H1 (cell line): ENCODE results near the gene STX7. TPM values are rescaled to one million over a fixed set of nuclear protein-coding genes. Genes with fewer than 3 reads are reported as not detected.

ENCODE experiments used
- CTCF ChIA-PET: fragments of 300-600 bp; sonication (Branson Sonifier 250); formaldehyde crosslinking; loops from one replicate; lab custom pipeline; 2021; ENCODE audit not compliant: partially characterized antibody; lab: Charles Lee
- POLR2A ChIA-PET: fragments of 300-600 bp; sonication (Branson Sonifier 250); formaldehyde crosslinking; loops from one replicate; lab custom pipeline; 2021; ENCODE audit warnings: inconsistent platforms; ENCODE audit not compliant: partially characterized antibody; lab: Charles Lee
- DNase-seq, 2 experiments: peaks; one replicate each; pipeline versions ENCODE4 v3.0.0 to v3.0.0-alpha.2; 2010 to 2022; ENCODE audit warnings: low spot score in 2 of 2, low read depth in 1 of 2, mixed read lengths in 1 of 2
- FAIRE-seq: peaks from 2 replicates; lab custom pipeline; 2011; peaks lifted over from hg19 to GRCh38; lab: Jason Lieb, UNC
- H2AFZ ChIP-seq: 2 replicates; pipeline ENCODE4 v1.8.1; 2012; ENCODE audit warnings: low read length, inconsistent platforms
- H2AK5ac ChIP-seq: 2 replicates; pipeline ENCODE4 v1.6.1; 2013; ENCODE audit warnings: low read depth, low read length
- H2BK120ac ChIP-seq: replicated peaks from 2 replicates; pipeline ENCODE3; 2013; ENCODE audit warnings: low read depth, low read length, inconsistent platforms
- H2BK12ac ChIP-seq: 2 replicates; pipeline ENCODE4 v1.6.1; 2013; ENCODE audit warnings: low read depth, low read length
- H2BK15ac ChIP-seq: 2 replicates; pipeline ENCODE4 v1.6.1; 2013; ENCODE audit warnings: low read length
- H2BK20ac ChIP-seq: 2 replicates; pipeline ENCODE4 v1.6.1; 2013; ENCODE audit warnings: low read length
- H2BK5ac ChIP-seq: 2 replicates; pipeline ENCODE4 v1.6.1; 2013; ENCODE audit warnings: low read depth, low read length
- H3K14ac ChIP-seq: 2 replicates; pipeline ENCODE4 v1.6.1; 2013; ENCODE audit warnings: inconsistent platforms; ENCODE audit not compliant: insufficient read length
- H3K18ac ChIP-seq: 2 replicates; pipeline ENCODE4 v1.6.1; 2013; ENCODE audit warnings: low read length; ENCODE audit errors: extremely low read depth
- H3K23ac ChIP-seq: 2 replicates; pipeline ENCODE4 v1.6.1; 2013; ENCODE audit warnings: inconsistent platforms; ENCODE audit not compliant: insufficient read length
- H3K23me2 ChIP-seq: 2 replicates; pipeline ENCODE4 v1.6.1; 2013; ENCODE audit warnings: low read depth, low read length
- H3K27ac ChIP-seq: 2 replicates; pipeline ENCODE4 v1.6.1; 2011; ENCODE audit warnings: low read depth, low read length, inconsistent platforms
- H3K27me3 ChIP-seq, 4 experiments: replicated peaks in 1 of 4; 1 replicate in 1 of 4; 2 replicates in 3 of 4; pipeline versions ENCODE4 v1.6.1 to v1.8.1; 2011 to 2013; ENCODE audit warnings: low read length in 3 of 4, mild to moderate bottlenecking in 3 of 4, inconsistent platforms in 2 of 4, mixed read lengths in 2 of 4, moderate library complexity in 1 of 4; ENCODE audit not compliant: control insufficient read depth in 3 of 4, insufficient read depth in 3 of 4; ENCODE audit errors: extremely low read depth in 1 of 4
- H3K36me3 ChIP-seq, 4 experiments: 2 replicates each; pipeline versions ENCODE4 v1.6.1 to v1.8.1; 2011 to 2013; ENCODE audit warnings: mild to moderate bottlenecking in 4 of 4, low read length in 3 of 4, moderate library complexity in 2 of 4, control low read depth in 1 of 4, inconsistent platforms in 1 of 4; ENCODE audit not compliant: insufficient read depth in 4 of 4, control insufficient read depth in 2 of 4
- H3K4ac ChIP-seq: replicated peaks from 2 replicates; pipeline ENCODE3; 2013; ENCODE audit warnings: low read length, low read depth, mixed read lengths, inconsistent platforms; ENCODE audit not compliant: insufficient read length
- H3K4me1 ChIP-seq, 4 experiments: replicated peaks in 1 of 4; 1 replicate in 1 of 4; 2 replicates in 3 of 4; pipeline versions ENCODE4 v1.6.1 to v1.8.1; 2011 to 2013; ENCODE audit warnings: low read length in 3 of 4, inconsistent platforms in 2 of 4, mixed read lengths in 1 of 4; ENCODE audit not compliant: insufficient read depth in 4 of 4, control insufficient read depth in 3 of 4
- H3K4me2 ChIP-seq, 2 experiments: 2 replicates each; pipeline versions ENCODE4 v1.6.1 to v1.8.1; 2011 to 2013; ENCODE audit warnings: low read depth in 2 of 2, low read length in 2 of 2, control low read depth in 1 of 2, inconsistent platforms in 1 of 2, mild to moderate bottlenecking in 1 of 2; ENCODE audit not compliant: insufficient read depth in 1 of 2
- H3K4me3 ChIP-seq, 4 experiments: fragments of 200-600, 300-600 bp in 1 of 4; sonication (generic), shearing (Covaris generic), sonication (Bioruptor Twin) in 1 of 4; 2 replicates each; pipeline versions ENCODE4 v1.5.1 to v1.8.1; 2011 to 2016; ENCODE audit warnings: low read length in 4 of 4, low read depth in 3 of 4, control low read depth in 2 of 4, inconsistent platforms in 2 of 4, mild to moderate bottlenecking in 2 of 4, mixed read lengths in 1 of 4, moderate library complexity in 1 of 4; ENCODE audit not compliant: insufficient read depth in 2 of 4; ENCODE audit errors: extremely low read depth in 1 of 4
- H3K56ac ChIP-seq: replicated peaks from 2 replicates; pipeline ENCODE3; 2013; ENCODE audit warnings: low read depth, mild to moderate bottlenecking, mixed read lengths, low read length, inconsistent platforms; ENCODE audit not compliant: insufficient read length
- H3K79me1 ChIP-seq: 2 replicates; pipeline ENCODE4 v1.6.1; 2013; ENCODE audit warnings: low read depth, low read length, control low read depth
- H3K79me2 ChIP-seq, 2 experiments: 2 replicates each; pipeline versions ENCODE4 v1.6.1 to v1.8.1; 2012 to 2013; ENCODE audit warnings: low read length in 2 of 2, mild to moderate bottlenecking in 2 of 2, inconsistent platforms in 1 of 2; ENCODE audit not compliant: insufficient read depth in 2 of 2, control insufficient read depth in 1 of 2
- H3K9ac ChIP-seq, 4 experiments: replicated peaks in 1 of 4; 1 replicate in 1 of 4; 2 replicates in 3 of 4; pipeline versions ENCODE4 v1.6.1 to v1.8.1; 2011 to 2013; ENCODE audit warnings: low read depth in 3 of 4, low read length in 3 of 4, control low read depth in 2 of 4, mild to moderate bottlenecking in 2 of 4, moderate library complexity in 2 of 4, inconsistent platforms in 1 of 4; ENCODE audit errors: extremely low read depth in 1 of 4
- H3K9me3 ChIP-seq, 2 experiments: 2 replicates each; pipeline versions ENCODE4 v1.6.1 to v1.8.1; 2012 to 2013; ENCODE audit warnings: mild to moderate bottlenecking in 2 of 2, moderate library complexity in 2 of 2, control low read depth in 1 of 2, inconsistent platforms in 1 of 2, low read depth in 1 of 2, low read length in 1 of 2, mixed read lengths in 1 of 2; ENCODE audit not compliant: insufficient read depth in 2 of 2
- H4K20me1 ChIP-seq, 2 experiments: replicated peaks in 1 of 2; 2 replicates each; pipeline versions ENCODE3 to v1.8.1; 2011 to 2013; ENCODE audit warnings: inconsistent platforms in 2 of 2, low read length in 2 of 2, mild to moderate bottlenecking in 1 of 2; ENCODE audit not compliant: insufficient read depth in 2 of 2, control insufficient read depth in 1 of 2
- H4K5ac ChIP-seq: 2 replicates; pipeline ENCODE4 v1.6.1; 2013; ENCODE audit warnings: low read length, low read depth, mixed read lengths, inconsistent platforms; ENCODE audit not compliant: insufficient read length
- H4K8ac ChIP-seq: 2 replicates; pipeline ENCODE4 v1.8.0; 2013; ENCODE audit warnings: mild to moderate bottlenecking, moderate library complexity, low read length, inconsistent platforms; ENCODE audit not compliant: insufficient read depth; ENCODE audit errors: extremely low read depth
- H4K91ac ChIP-seq: replicated peaks from 2 replicates; pipeline ENCODE3; 2013; ENCODE audit warnings: low read length, mixed read lengths, inconsistent platforms; ENCODE audit not compliant: insufficient read length
- CEBPB ChIP-seq: IDR thresholded peaks from 2 replicates; pipeline ENCODE4 v1.6.1; 2012; ENCODE audit warnings: low read depth, low read length
- WGBS, 2 experiments: shearing (Covaris generic) in 1 of 2; methylation state at CpG; one replicate each; pipeline versions ENCODE4 v1.1.6 to v1.1.7; 2013 to 2015; ENCODE audit warnings: low lambda C conversion rate in 2 of 2, mixed read lengths in 2 of 2, inconsistent platforms in 1 of 2, low coverage in 1 of 2, missing lambda C conversion rate in 1 of 2; ENCODE audit not compliant: insufficient replicate concordance in 2 of 2, insufficient coverage in 1 of 2, insufficient read length in 1 of 2; ENCODE audit errors: extremely low coverage in 1 of 2, missing lambda C conversion rate in 1 of 2; 5-methylcytosine and 5-hydroxymethylcytosine counted together
- polyA plus RNA-seq, 7 experiments: library from polyadenylated mRNA; depleted of rRNA in 3 of 7; stranded (reverse) in 5 of 7; unstranded in 2 of 7; fragments of >200 nt in 5 of 7; fragments of 200-250 nt in 2 of 7; gene quantifications; 1 replicate in 5 of 7; 2 replicates in 1 of 7; 4 replicates in 1 of 7; pipeline versions ENCODE4 v1.2.1 to v1.2.3, GENCODE V29; 2011 to 2013; ENCODE audit warnings: missing spikeins in 2 of 7, mixed read lengths in 2 of 7
- total RNA-seq: library from RNA; stranded (reverse); fragmentation: NEBNext Ultra II Directional; extraction: Animal tissue kit (Norgen Biotek cat#: 25700); gene quantifications from 2 replicates; pipeline ENCODE4 v1.2.1, GENCODE V29; 2021

The STX7 gene
- total and polyA plus RNA-seq, 2 of the 8 experiments (the other 6 are each of a cell fraction or from before 2014, with no cell fraction given): 5.7 to 27.9 TPM

- Histone ChIP-seq H3K4ac (no peak overlapping the region), H2AFZ (no peak overlapping the region), H2BK15ac (no peak overlapping the region), H3K79me2 (peaks cover 0 to 5% of the 10 kb centered on the region in 2 experiments; a peak in 1 of 4 replicates), H3K36me3 (peaks cover 0 to 11% (median 2%) of the 10 kb centered on the region in 4 experiments; a peak in 2 of 8 replicates), H4K8ac (no peak overlapping the region), H3K56ac (no peak overlapping the region), H3K4me1 (no peaks in the 10 kb centered on the region), H3K27ac (no peak overlapping the region), H4K5ac (no peak overlapping the region), H3K9ac (no peak overlapping the region), H2AK5ac (no peak overlapping the region), H3K14ac (no peak overlapping the region), H3K4me3 (no peak overlapping the region), H2BK5ac (no peak overlapping the region), H4K20me1 (peaks cover 0 to 3% of the 10 kb centered on the region in 2 experiments), H3K23me2 (peaks cover 1% of the 10 kb centered on the region; the same call in 1 of the 2 replicates), H2BK12ac (no peak overlapping the region), H2BK20ac (no peak overlapping the region), H4K91ac (no peak overlapping the region), H3K4me2 (no peak overlapping the region), H3K9me3 (0 out of 4 replicates have a peak, but pooled peaks cover 0 to 3% of the 10 kb centered on the region in 2 experiments), H2BK120ac (no peak overlapping the region), H3K27me3 (no peaks in the 10 kb centered on the region), H3K18ac (no peak overlapping the region), H3K79me1 (no peaks in the 10 kb centered on the region; the same call in 1 of the 2 replicates), H3K23ac (no peak overlapping the region)
- ChIA-PET POLR2A (no interaction called here), CTCF (no interaction called here)
- 94% methylated on average over 3 of the region's 3 CpGs; no CpG with 5 or more reads in 1 of the 2 experiments for WGBS, 2 experiments
- DNase-seq: no peak
- TF ChIP-seq CEBPB: no peak
- no peak for FAIRE-seq
These were observed 14.3 kb downstream of the STX7 start for GRCh38 chr6:132498638-132499037.
